Transverse colon (tissue), 3 donors: ENCODE data around the gene DDX49.

Source experiments
- CTCF ChIP-seq, 5 experiments: fragments of 200-600 bp in 3 of 5; fragments of 450-650 bp in 2 of 5; sonication (generic) in 3 of 5; IDR thresholded peaks; 1 replicate in 2 of 5; 2 replicates in 3 of 5; pipeline ENCODE4 v1.5.1; 2016 to 2017; ENCODE audit warnings: antibody characterized with exemption in 5 of 5, inconsistent platforms in 3 of 5, mild to moderate bottlenecking in 2 of 5, moderate library complexity in 1 of 5
- POLR2A ChIP-seq: fragments of 450-650 bp; IDR thresholded peaks from one replicate; pipeline ENCODE4 v1.6.1; 2016; ENCODE audit warnings: antibody characterized with exemption, mild to moderate bottlenecking, moderate library complexity

- no peak for TF ChIP-seq CTCF (IDR thresholded peaks at IDR 0.05)
- TF ChIP-seq POLR2A: no peak
These were observed 2.9 kb downstream of the DDX49 start for GRCh38 chr19:18922228-18922985.
